K562 (cell line): ENCODE data around the gene MEA1. TPM values are rescaled to one million over a fixed set of nuclear protein-coding genes. Genes with fewer than 3 reads are reported as not detected.

Source experiments
- BRD4 ChIP-seq: fragments of 200-600 bp; sonication (generic); IDR thresholded peaks from 2 replicates; pipeline ENCODE4 v1.6.1; 2017; ENCODE audit warnings: inconsistent platforms
- CBFB ChIP-seq: sonication (generic); formaldehyde crosslinking; IDR thresholded peaks from 2 replicates; pipeline ENCODE4 v1.4.0; 2020; ENCODE audit warnings: mild to moderate bottlenecking, missing genetic modification reagents
- CTBP1 ChIP-seq: fragments of 450-650 bp; IDR thresholded peaks from 2 replicates; pipeline ENCODE4 v1.6.1; 2016; ENCODE audit warnings: borderline replicate concordance
- ETV1 ChIP-seq: fragments of 450-650 bp; conservative IDR thresholded peaks from 2 replicates; pipeline ENCODE4 v1.6.1; 2016; ENCODE audit warnings: missing genetic modification characterization, control low read depth, low read depth, missing compliant biosample characterization
- FOXJ3 ChIP-seq: sonication (generic); formaldehyde crosslinking; IDR thresholded peaks from 2 replicates; pipeline ENCODE4 v1.4.0; 2020; ENCODE audit warnings: mild to moderate bottlenecking, missing genetic modification reagents
- FOXP1 ChIP-seq: sonication (generic); formaldehyde crosslinking; IDR thresholded peaks from 2 replicates; pipeline ENCODE4 v1.8.0; 2022; ENCODE audit warnings: mild to moderate bottlenecking, missing genetic modification reagents
- MXI1 ChIP-seq: IDR thresholded peaks from 2 replicates; pipeline ENCODE4 v1.6.1; 2011; ENCODE audit warnings: low read depth, mild to moderate bottlenecking, improper control_type of control experiment, low read length
- PRMT5 ChIP-seq: sonication (generic); formaldehyde crosslinking; IDR thresholded peaks from 2 replicates; pipeline ENCODE4 v1.5.0; 2020; ENCODE audit warnings: missing genetic modification reagents
- SMAD2 ChIP-seq: fragments of 150-350 bp; IDR thresholded peaks from 2 replicates; pipeline ENCODE4 v1.6.1; 2014; ENCODE audit warnings: low read depth, mild to moderate bottlenecking, low read length
- SMC3 ChIP-seq: conservative IDR thresholded peaks from 2 replicates; pipeline ENCODE4 v1.6.1; 2011; ENCODE audit warnings: low read depth, low read length, improper control_type of control experiment; ENCODE audit not compliant: insufficient read depth
- U2AF2 ChIP-seq: fragments of 200-400 bp; formaldehyde crosslinking; optimal IDR thresholded peaks from 2 replicates; pipeline ENCODE3; 2017; ENCODE audit warnings: low read depth, mild to moderate bottlenecking, low read length
- XRCC5 ChIP-seq: fragments of 200-400 bp; formaldehyde crosslinking; IDR thresholded peaks from 2 replicates; pipeline ENCODE4 v1.6.1; 2017; ENCODE audit warnings: low read depth, mild to moderate bottlenecking, low read length
- ZNF354B ChIP-seq: fragments of 250-450 bp; sonication (Bioruptor Pico); IDR thresholded peaks from 2 replicates; pipeline ENCODE4 v1.4.0; 2020
- ZNF778 ChIP-seq: fragments of 450-650 bp; formaldehyde crosslinking; IDR thresholded peaks from 2 replicates; pipeline ENCODE4 v1.4.0; 2020; ENCODE audit warnings: mild to moderate bottlenecking, moderate library complexity
- polyA plus RNA-seq, 8 experiments: library from polyadenylated mRNA; depleted of rRNA in 4 of 8; stranded (reverse) in 5 of 8; unstranded in 3 of 8; fragments of >200 nt; fragmentation: Nextera tagmentation in 2 of 8; fragmentation: Illumina TruSeq in 1 of 8; extraction: Ambion mirVana in 2 of 8; extraction: Trizol in 1 of 8; gene quantifications; 2 replicates each; pipeline versions ENCODE4 v1.2.1 to v1.2.3, GENCODE V29; 2011 to 2014; ENCODE audit warnings: inconsistent platforms in 1 of 8, missing spikeins in 1 of 8
- total RNA-seq, 7 experiments: library from RNA; depleted of rRNA in 6 of 7; stranded (reverse); fragments of >200 nt in 6 of 7; fragmentation: Illumina TruSeq in 2 of 7; extraction: Trizol in 2 of 7; gene quantifications; 2 replicates each; pipeline versions ENCODE4 v1.2.1 to v1.2.3, GENCODE V29; 2011 to 2021; ENCODE audit warnings: low replicate concordance in 1 of 7
- TF ChIP-seq, protein P1 (sequence below): fragments of 450-650 bp; IDR thresholded peaks from 2 replicates; pipeline ENCODE4 v1.6.1; 2014; ENCODE audit warnings: low read depth, mild to moderate bottlenecking, moderate library complexity, borderline replicate concordance
- TF ChIP-seq, protein P2 (sequence below): sonication (generic); formaldehyde crosslinking; IDR thresholded peaks from 2 replicates; pipeline ENCODE4 v1.8.0; 2022; ENCODE audit warnings: missing genetic modification reagents, mild to moderate bottlenecking, moderate library complexity, borderline replicate concordance
- TF ChIP-seq, protein P3 (sequence below): sonication (generic); IDR thresholded peaks from 2 replicates; pipeline ENCODE4 v1.6.1; 2016
- TF ChIP-seq, protein P4 (sequence below): fragments of 450-650 bp; formaldehyde crosslinking; IDR thresholded peaks from 2 replicates; pipeline ENCODE4 v1.4.0; 2020; ENCODE audit warnings: mild to moderate bottlenecking
- TF ChIP-seq, protein P5 (sequence below): fragments of 250-450 bp; sonication (Bioruptor Pico); IDR thresholded peaks from 2 replicates; pipeline ENCODE4 v1.4.0; 2020

MEA1 gene
- total and polyA plus RNA-seq, 9 of the 15 experiments (the other 6 are each of a cell fraction or from before 2014, with no cell fraction given), result 86.8 to 210 (median 152) TPM

DNA sequence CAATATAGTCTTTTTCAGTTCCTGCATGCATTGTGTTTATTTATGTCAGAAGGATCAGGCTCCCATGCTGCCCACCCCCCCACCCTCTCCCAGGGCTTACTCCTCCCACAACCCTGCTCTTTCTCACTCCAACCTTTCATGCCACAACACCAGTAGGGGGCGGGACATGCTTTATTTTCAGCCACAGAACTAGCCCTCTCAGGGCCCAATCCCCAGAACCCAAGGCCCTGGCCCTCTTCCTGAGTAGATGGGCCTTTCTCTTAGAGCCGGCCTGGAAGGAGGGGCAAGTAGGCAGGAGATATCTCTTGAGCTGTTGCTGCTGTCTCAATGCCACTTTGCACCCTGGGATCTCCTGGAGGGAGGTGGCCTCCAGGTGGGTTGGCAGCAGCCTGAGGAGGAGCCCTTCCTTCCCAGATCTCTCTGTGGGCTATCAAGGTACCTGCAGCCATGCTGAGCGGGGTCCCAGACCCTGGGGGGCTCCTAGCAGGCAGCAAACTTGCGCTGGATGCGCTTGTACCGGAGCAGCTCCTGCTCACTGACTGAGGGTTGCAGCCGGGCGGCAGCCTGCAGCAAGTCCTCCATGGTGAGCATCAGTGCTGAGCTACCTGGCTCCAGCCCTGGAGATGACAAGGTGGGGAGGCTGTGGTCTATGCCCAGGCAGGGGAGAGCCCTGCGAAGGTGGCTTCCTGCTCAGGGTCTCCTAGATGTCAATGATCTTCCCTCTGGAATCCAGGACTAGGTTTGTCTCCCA, 49.7 kb downstream of the MEA1 start (continued):
- TF ChIP-seq, protein P1, sequence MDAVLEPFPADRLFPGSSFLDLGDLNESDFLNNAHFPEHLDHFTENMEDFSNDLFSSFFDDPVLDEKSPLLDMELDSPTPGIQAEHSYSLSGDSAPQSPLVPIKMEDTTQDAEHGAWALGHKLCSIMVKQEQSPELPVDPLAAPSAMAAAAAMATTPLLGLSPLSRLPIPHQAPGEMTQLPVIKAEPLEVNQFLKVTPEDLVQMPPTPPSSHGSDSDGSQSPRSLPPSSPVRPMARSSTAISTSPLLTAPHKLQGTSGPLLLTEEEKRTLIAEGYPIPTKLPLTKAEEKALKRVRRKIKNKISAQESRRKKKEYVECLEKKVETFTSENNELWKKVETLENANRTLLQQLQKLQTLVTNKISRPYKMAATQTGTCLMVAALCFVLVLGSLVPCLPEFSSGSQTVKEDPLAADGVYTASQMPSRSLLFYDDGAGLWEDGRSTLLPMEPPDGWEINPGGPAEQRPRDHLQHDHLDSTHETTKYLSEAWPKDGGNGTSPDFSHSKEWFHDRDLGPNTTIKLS, result no peak
- TF ChIP-seq, protein P2, sequence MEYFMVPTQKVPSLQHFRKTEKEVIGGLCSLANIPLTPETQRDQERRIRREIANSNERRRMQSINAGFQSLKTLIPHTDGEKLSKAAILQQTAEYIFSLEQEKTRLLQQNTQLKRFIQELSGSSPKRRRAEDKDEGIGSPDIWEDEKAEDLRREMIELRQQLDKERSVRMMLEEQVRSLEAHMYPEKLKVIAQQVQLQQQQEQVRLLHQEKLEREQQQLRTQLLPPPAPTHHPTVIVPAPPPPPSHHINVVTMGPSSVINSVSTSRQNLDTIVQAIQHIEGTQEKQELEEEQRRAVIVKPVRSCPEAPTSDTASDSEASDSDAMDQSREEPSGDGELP (CRISPR knock-in tag), result peak; percentile 35; the same call in 1 of the 2 replicates
- TF ChIP-seq SMC3 (peak; percentile 74), MXI1 (no peak), CBFB (no peak), ZNF778 (CRISPR knock-in tag) (no peak), SMAD2 (no peak), ETV1 (tag) (0 out of 2 replicates have a peak, but pooled peaks have one; percentile 17), XRCC5 (0 out of 2 replicates have a peak, but pooled peaks have one; percentile 72), FOXP1 (CRISPR knock-in tag) (no peak), BRD4 (no peak), U2AF2 (no peak), PRMT5 (CRISPR knock-in tag) (no peak), FOXJ3 (CRISPR knock-in tag) (no peak), CTBP1 (no peak), ZNF354B (CRISPR knock-in tag) (no peak)
- TF ChIP-seq, protein P3, sequence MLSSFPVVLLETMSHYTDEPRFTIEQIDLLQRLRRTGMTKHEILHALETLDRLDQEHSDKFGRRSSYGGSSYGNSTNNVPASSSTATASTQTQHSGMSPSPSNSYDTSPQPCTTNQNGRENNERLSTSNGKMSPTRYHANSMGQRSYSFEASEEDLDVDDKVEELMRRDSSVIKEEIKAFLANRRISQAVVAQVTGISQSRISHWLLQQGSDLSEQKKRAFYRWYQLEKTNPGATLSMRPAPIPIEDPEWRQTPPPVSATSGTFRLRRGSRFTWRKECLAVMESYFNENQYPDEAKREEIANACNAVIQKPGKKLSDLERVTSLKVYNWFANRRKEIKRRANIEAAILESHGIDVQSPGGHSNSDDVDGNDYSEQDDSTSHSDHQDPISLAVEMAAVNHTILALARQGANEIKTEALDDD, result no peak
- TF ChIP-seq, protein P4, sequence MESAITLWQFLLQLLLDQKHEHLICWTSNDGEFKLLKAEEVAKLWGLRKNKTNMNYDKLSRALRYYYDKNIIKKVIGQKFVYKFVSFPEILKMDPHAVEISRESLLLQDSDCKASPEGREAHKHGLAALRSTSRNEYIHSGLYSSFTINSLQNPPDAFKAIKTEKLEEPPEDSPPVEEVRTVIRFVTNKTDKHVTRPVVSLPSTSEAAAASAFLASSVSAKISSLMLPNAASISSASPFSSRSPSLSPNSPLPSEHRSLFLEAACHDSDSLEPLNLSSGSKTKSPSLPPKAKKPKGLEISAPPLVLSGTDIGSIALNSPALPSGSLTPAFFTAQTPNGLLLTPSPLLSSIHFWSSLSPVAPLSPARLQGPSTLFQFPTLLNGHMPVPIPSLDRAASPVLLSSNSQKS (CRISPR knock-in tag), result no peak
- TF ChIP-seq, protein P5, sequence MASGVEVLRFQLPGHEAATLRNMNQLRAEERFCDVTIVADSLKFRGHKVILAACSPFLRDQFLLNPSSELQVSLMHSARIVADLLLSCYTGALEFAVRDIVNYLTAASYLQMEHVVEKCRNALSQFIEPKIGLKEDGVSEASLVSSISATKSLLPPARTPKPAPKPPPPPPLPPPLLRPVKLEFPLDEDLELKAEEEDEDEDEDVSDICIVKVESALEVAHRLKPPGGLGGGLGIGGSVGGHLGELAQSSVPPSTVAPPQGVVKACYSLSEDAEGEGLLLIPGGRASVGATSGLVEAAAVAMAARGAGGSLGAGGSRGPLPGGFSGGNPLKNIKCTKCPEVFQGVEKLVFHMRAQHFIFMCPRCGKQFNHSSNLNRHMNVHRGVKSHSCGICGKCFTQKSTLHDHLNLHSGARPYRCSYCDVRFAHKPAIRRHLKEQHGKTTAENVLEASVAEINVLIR, result no peak
